Measurements from ENCODE around the gene APOBEC3C. TPM values are rescaled to one million over a fixed set of nuclear protein-coding genes. Genes with fewer than 3 reads are reported as not detected.

APOBEC3C gene
- total and polyA plus RNA-seq, 2 experiments from 2014 or later, result 7.0 to 49.2 TPM

DNA sequence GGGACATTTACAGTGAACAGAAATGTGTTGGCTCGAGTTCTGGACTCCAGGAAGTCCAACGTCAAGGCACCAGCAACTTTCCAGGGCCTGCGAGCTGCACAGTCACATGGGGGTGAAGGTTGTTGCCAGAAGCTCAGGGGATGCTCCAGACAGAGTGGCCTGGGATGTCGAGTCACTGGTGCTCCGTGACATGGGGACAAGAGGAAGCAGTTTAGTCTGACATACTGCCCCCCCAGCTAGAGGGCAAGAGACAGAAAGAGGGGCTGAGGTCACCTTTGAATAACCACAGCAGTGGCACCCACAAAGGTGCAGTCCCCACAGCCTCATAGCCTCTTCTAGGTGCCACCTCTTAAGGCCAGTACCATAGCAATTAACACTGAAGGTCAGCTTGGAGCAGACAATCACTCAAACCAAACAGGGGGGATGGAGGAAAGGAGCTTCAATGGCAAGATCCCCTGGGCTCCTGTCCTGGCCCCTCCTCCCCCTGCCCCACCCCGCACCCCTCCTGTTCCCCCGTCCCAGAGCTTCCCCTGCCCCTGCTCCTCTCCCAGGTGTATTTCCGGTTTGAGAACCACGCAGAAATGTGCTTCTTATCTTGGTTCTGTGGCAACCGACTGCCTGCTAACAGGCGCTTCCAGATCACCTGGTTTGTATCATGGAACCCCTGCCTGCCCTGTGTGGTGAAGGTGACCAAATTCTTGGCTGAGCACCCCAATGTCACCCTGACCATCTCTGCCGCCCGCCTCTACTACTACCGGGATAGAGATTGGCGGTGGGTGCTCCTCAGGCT is 10.7 kb downstream of the APOBEC3C start (continued):
- TF ChIP-seq, protein P1, sequence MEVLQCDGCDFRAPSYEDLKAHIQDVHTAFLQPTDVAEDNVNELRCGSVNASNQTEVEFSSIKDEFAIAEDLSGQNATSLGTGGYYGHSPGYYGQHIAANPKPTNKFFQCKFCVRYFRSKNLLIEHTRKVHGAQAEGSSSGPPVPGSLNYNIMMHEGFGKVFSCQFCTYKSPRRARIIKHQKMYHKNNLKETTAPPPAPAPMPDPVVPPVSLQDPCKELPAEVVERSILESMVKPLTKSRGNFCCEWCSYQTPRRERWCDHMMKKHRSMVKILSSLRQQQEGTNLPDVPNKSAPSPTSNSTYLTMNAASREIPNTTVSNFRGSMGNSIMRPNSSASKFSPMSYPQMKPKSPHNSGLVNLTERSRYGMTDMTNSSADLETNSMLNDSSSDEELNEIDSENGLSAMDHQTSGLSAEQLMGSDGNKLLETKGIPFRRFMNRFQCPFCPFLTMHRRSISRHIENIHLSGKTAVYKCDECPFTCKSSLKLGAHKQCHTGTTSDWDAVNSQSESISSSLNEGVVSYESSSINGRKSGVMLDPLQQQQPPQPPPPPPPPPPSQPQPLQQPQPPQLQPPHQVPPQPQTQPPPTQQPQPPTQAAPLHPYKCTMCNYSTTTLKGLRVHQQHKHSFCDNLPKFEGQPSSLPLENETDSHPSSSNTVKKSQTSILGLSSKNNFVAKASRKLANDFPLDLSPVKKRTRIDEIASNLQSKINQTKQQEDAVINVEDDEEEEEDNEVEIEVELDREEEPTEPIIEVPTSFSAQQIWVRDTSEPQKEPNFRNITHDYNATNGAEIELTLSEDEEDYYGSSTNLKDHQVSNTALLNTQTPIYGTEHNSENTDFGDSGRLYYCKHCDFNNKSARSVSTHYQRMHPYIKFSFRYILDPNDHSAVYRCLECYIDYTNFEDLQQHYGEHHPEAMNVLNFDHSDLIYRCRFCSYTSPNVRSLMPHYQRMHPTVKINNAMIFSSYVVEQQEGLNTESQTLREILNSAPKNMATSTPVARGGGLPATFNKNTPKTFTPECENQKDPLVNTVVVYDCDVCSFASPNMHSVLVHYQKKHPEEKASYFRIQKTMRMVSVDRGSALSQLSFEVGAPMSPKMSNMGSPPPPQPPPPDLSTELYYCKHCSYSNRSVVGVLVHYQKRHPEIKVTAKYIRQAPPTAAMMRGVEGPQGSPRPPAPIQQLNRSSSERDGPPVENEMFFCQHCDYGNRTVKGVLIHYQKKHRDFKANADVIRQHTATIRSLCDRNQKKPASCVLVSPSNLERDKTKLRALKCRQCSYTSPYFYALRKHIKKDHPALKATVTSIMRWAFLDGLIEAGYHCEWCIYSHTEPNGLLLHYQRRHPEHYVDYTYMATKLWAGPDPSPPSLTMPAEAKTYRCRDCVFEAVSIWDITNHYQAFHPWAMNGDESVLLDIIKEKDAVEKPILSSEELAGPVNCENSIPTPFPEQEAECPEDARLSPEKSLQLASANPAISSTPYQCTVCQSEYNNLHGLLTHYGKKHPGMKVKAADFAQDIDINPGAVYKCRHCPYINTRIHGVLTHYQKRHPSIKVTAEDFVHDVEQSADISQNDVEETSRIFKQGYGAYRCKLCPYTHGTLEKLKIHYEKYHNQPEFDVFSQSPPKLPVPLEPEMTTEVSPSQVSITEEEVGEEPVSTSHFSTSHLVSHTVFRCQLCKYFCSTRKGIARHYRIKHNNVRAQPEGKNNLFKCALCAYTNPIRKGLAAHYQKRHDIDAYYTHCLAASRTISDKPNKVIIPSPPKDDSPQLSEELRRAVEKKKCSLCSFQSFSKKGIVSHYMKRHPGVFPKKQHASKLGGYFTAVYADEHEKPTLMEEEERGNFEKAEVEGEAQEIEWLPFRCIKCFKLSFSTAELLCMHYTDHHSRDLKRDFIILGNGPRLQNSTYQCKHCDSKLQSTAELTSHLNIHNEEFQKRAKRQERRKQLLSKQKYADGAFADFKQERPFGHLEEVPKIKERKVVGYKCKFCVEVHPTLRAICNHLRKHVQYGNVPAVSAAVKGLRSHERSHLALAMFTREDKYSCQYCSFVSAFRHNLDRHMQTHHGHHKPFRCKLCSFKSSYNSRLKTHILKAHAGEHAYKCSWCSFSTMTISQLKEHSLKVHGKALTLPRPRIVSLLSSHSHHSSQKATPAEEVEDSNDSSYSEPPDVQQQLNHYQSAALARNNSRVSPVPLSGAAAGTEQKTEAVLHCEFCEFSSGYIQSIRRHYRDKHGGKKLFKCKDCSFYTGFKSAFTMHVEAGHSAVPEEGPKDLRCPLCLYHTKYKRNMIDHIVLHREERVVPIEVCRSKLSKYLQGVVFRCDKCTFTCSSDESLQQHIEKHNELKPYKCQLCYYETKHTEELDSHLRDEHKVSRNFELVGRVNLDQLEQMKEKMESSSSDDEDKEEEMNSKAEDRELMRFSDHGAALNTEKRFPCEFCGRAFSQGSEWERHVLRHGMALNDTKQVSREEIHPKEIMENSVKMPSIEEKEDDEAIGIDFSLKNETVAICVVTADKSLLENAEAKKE (CRISPR knock-in tag; IDR thresholded peaks at IDR 0.05), result no peak

DNA sequence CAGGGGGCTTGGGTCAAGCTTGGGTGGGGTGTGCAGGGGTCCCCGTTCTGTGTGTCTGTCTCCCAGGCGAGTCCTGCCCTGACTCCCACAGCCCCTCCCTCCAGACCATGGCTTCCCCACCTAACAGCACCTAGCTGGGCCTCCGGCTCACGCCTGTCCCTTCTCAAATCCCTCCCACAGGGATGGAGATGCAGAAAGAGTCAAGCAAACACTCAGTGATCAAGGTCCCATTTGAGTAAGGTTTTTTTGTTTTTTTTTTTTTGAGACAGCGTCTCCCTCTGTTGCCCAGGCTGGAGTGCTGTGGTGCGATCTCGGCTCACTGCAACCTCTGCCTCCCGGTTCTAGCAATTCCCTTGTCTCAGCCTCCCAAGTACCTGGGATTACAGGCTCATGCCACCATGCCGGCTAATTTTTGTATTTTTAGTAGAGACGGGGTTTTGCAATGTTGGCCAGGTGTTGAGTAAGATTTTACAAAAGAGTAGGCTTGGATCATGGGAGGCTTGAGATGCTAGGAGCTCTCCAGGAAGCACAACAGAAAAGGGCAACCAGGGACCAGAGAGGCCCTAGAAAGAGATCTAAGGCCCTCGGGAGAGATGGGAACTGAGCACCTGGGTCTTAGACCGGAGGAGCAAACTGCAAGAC is 12.6 kb downstream of the APOBEC3C start:
- H3K4me3 ChIP-seq, result no peak overlapping the region
- no peaks in the 10 kb centered on the region for H4K20me1 ChIP-seq (replicated peaks; ENCODE audit: insufficient read depth)
- no peak overlapping the region for H2AFZ ChIP-seq
- Mint-ChIP-seq H3K36me3 (ENCODE audit: low read depth) (peaks cover 18% of the 10 kb centered on the region), H3K4me3 (no peak overlapping the region; the same call in 2 of the 3 replicates), H3K9me3 (no peaks in the 10 kb centered on the region; the same call in 1 of the 3 replicates), H3K27ac (no peak overlapping the region), H3K27me3 (ENCODE audit: insufficient read depth, low read depth, poor library complexity) (peaks cover 13% of the 10 kb centered on the region), H3K4me1 (peaks cover 59% of the 10 kb centered on the region)
- peaks cover 21% of the 10 kb centered on the region for H3K4me1 ChIP-seq (ENCODE audit: insufficient read depth)
- ATAC-seq, result no peak
- DNase-seq (ENCODE audit: low spot score), result no peak
- H3K27ac ChIP-seq (ENCODE audit: low read depth), result no peak overlapping the region
- no peaks in the 10 kb centered on the region for H3K27me3 ChIP-seq (ENCODE audit: insufficient read depth)
- H3K36me3 ChIP-seq (ENCODE audit: insufficient read depth), result no peaks in the 10 kb centered on the region; the same call in 1 of the 2 replicates
- H3K9me2 ChIP-seq (ENCODE audit: insufficient read depth), result no peaks in the 10 kb centered on the region
- no peak overlapping the region for H3K4me2 ChIP-seq
- H3K79me2 ChIP-seq (replicated peaks; ENCODE audit: insufficient read depth), result no peaks in the 10 kb centered on the region
- peaks cover 3% of the 10 kb centered on the region; the same call in 1 of the 2 replicates for H3F3A ChIP-seq (replicated peaks; ENCODE audit: low read depth)
- TF ChIP-seq POLR2AphosphoS5 (IDR thresholded peaks at IDR 0.05; ENCODE audit: low read depth) (no peak), JUNB (IDR thresholded peaks at IDR 0.05; ENCODE audit: unreplicated experiment) (no peak), EZH2phosphoT487 (IDR thresholded peaks at IDR 0.05; ENCODE audit: unreplicated experiment) (no peak), NANOG (IDR thresholded peaks at IDR 0.05; ENCODE audit: borderline replicate concordance) (no peak), STAT1 (IDR thresholded peaks at IDR 0.05; ENCODE audit: unreplicated experiment) (no peak), EZH2 (IDR thresholded peaks at IDR 0.05; ENCODE audit: low read depth, unreplicated experiment) (no peak)
- TF ChIP-seq, protein P2, sequence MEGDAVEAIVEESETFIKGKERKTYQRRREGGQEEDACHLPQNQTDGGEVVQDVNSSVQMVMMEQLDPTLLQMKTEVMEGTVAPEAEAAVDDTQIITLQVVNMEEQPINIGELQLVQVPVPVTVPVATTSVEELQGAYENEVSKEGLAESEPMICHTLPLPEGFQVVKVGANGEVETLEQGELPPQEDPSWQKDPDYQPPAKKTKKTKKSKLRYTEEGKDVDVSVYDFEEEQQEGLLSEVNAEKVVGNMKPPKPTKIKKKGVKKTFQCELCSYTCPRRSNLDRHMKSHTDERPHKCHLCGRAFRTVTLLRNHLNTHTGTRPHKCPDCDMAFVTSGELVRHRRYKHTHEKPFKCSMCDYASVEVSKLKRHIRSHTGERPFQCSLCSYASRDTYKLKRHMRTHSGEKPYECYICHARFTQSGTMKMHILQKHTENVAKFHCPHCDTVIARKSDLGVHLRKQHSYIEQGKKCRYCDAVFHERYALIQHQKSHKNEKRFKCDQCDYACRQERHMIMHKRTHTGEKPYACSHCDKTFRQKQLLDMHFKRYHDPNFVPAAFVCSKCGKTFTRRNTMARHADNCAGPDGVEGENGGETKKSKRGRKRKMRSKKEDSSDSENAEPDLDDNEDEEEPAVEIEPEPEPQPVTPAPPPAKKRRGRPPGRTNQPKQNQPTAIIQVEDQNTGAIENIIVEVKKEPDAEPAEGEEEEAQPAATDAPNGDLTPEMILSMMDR (conservative IDR thresholded peaks at IDR 0.05; ENCODE audit: low read depth in 2 of 2), result no peak
- TF ChIP-seq, protein P3, sequence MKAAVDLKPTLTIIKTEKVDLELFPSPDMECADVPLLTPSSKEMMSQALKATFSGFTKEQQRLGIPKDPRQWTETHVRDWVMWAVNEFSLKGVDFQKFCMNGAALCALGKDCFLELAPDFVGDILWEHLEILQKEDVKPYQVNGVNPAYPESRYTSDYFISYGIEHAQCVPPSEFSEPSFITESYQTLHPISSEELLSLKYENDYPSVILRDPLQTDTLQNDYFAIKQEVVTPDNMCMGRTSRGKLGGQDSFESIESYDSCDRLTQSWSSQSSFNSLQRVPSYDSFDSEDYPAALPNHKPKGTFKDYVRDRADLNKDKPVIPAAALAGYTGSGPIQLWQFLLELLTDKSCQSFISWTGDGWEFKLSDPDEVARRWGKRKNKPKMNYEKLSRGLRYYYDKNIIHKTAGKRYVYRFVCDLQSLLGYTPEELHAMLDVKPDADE (IDR thresholded peaks at IDR 0.05), result no peak

All from GM23338 (cell line).